Measurements from ENCODE around the gene YIF1A.

DNA sequence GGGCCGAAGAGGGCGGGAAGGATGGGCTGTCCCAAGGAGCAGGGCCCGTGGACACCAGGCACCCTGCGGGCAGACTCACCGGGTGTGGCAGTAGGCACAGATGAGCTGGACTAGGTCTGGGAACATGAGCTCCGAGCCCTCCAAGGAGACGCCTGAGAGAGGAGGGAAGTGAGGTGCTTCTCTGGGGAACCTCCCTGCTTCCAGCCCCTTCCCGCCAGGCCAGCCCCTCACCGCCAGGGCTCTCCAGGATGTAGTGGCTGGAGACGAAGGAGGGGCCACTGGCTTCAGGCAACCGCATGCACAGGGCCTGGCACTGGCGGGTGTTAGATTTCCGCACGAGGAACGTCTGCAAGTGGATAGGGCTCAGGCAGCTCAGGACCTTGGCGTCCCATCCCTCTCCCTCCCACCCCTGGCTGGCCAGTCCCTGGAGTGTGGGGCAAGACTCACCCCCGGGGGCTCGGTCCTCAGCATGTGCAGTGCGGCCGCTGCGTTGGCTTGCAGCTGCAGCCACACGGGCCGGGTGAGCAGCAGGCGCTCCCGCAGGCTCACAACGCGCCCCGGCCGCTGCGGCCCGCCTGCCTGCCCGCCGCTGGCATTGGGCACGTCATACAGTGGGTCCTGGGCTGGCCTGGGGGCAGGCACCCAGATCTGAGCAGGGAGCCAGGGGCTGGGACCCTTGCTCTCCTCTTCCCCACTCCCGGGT is 46.7 kb upstream of the YIF1A start:
- TF ChIP-seq EZH2phosphoT487 (IDR thresholded peaks at IDR 0.05; ENCODE audit: borderline replicate concordance, low read depth, low read length) = no peak
- TF ChIP-seq, protein P1, sequence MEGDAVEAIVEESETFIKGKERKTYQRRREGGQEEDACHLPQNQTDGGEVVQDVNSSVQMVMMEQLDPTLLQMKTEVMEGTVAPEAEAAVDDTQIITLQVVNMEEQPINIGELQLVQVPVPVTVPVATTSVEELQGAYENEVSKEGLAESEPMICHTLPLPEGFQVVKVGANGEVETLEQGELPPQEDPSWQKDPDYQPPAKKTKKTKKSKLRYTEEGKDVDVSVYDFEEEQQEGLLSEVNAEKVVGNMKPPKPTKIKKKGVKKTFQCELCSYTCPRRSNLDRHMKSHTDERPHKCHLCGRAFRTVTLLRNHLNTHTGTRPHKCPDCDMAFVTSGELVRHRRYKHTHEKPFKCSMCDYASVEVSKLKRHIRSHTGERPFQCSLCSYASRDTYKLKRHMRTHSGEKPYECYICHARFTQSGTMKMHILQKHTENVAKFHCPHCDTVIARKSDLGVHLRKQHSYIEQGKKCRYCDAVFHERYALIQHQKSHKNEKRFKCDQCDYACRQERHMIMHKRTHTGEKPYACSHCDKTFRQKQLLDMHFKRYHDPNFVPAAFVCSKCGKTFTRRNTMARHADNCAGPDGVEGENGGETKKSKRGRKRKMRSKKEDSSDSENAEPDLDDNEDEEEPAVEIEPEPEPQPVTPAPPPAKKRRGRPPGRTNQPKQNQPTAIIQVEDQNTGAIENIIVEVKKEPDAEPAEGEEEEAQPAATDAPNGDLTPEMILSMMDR (conservative IDR thresholded peaks at IDR 0.05; ENCODE audit: low read length) = no peak
